Activated naive CD4-positive, alpha-beta T cell treated with anti-CD3 and anti-CD28 coated beads, Interleukin-2, amount 50 U/mL, for 16 hours (primary cell): ENCODE measurements around the gene ID4.

Experiments used
- DNase-seq: peaks from one replicate; pipeline ENCODE4 v3.0.0-alpha.2; 2020

Gene ID4, protein sequence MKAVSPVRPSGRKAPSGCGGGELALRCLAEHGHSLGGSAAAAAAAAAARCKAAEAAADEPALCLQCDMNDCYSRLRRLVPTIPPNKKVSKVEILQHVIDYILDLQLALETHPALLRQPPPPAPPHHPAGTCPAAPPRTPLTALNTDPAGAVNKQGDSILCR

DNA sequence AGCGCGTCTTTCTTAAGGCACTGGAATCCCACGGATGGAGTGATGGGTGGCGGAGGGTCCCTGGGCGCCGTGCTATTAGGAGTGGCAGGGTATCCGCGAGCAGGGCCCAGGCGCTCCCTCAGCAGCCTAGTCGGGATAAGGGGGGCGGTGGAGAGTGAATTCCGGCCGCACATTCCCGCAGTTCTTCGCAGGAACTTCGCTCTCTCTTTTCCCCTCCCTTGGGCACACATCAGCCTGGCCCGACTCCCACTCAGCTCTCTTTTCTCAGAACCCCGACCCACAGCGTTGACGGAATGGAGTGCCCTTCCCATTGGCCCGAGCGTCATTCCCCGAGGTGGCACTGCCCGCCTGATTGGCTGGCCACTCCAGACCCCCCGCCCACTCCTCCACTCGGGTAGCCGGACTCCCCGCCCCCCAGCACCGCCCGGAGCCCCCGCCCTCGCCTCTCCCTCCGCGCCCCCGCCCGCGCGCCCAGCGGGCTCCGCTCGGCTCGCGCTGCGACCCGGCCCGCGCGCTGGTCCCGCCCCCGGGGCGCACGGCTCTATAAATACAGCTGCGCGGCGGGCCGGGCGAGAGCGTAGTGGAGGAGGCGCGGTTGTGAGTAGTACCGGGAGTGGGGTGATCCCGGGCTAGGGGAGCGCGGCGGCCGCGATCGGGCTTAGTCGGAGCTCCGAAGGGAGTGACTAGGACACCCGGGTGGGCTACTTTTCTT is at the start of gene ID4:
Gene ID4, plus strand, starts transcription at position 572 of the 712 bp plus-strand sequence. CDS start 385 bp downstream, outside the sequence.
- no peak for DNase-seq

DNA sequence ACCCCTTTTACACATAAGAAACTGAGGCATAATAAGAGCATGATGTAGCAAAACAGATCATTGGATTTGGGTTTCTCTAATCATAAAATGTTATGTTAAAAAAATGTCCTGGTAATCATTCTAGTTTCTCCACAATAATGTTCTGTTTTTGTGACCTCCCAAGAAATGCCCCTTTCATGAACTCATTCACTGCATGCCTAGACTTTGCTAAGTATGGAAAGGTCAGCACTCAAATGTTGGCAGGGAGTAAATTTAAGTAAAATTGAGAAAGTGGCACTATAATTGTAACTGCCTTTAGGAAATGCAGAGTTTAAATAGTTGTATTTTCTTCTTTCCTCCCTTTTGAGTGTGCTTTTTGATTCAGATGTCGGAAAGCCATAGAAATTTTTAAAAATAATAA is 48.5 kb upstream of the ID4 start:
- DNase-seq, result no peak

- DNase-seq, result no peak
These were observed 47.9 kb upstream of the ID4 start for GRCh38 chr6:19789100-19789803.

DNA sequence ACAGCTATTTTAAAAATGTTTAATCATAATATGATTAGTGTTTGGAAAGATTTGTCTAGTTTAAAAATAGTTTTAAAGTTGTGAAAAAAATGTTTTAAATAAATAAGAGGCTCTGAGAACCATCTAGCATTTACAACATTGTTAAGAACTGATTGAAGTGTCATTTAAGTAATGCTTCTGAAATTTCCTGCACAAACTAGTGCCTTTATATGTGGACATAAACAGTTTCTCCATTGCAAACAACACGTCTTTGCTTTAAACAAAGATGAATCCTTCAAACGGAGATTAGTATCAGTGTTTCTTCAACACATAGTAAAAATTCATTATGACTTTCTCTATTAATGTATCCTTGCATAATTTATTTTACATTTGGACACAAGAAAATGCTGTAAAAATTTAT is 45.9 kb upstream of the ID4 start:
- no peak for DNase-seq

DNA sequence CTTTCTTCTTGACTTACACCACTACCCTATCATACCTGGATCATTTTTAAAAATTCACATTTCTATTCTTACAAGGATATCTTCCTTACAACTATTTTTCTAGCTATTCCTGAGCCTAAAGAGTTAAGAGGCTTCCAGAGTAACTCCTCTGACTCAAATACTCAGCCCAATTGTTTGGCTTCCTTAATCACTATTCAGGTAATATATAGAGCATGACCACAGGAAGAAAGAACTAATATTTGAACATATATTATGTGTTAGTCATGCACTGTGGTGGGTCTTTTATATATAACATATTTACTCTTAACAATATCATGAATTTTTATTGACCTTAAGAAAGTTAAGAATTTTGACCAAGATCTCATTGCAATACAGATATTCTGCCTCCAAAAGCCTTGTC is 42.0 kb upstream of the ID4 start:
- no peak for DNase-seq

GRCh38 chr6:19796452-19796851 is 40.7 kb upstream of the ID4 start:
- no peak for DNase-seq

DNA sequence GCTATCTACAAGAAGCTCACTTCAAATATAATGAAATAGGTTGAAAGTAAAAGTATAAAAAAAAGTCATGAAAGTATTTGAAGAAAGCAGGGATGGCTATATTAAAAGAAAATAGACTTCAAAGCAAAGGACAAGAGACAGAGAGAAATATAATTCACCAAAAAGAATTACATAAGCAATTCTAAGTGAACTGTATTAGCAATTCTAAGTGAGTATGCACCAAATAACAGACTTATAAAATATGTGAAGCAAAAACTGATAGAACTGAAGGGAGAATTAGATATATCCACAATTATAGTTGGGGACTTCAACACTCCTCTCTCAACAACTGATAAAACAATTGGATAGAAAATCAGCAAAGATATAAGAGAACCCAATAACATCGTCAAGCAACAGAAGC is 38.8 kb upstream of the ID4 start:
- DNase-seq, result no peak

- DNase-seq, result no peak
These were observed 34.5 kb upstream of the ID4 start for GRCh38 chr6:19802656-19803055.

DNA sequence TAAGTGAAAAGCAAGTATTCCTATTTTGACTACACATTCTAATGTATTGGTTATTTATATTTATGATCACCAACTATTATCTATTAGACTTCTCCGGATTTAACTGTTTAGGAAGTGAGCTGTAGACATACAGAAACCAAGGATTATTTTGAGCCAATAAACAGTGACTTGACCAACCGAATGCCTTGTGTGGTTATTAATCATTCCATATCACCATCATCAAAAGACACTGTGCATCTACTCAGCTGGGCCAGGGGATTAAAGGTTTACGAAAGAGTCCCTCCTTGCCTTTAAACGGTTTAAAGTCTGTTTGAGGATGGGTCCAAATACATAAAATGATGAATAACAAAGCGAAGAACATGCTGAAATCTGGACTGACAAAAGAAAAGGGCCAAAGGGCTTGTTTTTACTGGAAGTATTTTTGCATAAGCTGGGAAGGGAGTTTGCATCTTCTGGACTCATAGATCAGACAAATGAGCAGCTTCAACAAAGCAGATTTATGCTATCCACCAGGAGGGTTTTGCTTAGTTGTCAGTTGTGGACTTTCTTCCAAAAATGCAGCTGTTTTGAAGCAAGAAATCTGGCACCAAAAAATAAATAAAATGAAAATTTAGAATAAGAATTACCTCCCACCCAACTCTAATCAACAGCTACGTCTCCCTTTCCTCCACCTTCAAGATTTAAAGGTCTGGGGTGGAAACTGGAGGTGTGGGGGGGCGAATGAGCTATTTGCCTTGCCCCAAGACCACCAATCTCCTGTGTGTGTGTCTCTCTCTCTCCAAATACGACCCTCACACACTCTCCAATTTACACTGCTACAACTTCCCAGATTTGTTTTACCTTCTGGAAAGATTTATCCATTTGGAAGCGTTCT is 33.6 kb upstream of the ID4 start:
- DNase-seq, result no peak

- peak; percentile 31 for DNase-seq
These were observed 32.7 kb upstream of the ID4 start for GRCh38 chr6:19804205-19805128.

- no peak for DNase-seq
These were observed 32.1 kb upstream of the ID4 start for GRCh38 chr6:19805129-19805481.

- no peak for DNase-seq
These were observed 30.2 kb upstream of the ID4 start for GRCh38 chr6:19806971-19807396.

DNA sequence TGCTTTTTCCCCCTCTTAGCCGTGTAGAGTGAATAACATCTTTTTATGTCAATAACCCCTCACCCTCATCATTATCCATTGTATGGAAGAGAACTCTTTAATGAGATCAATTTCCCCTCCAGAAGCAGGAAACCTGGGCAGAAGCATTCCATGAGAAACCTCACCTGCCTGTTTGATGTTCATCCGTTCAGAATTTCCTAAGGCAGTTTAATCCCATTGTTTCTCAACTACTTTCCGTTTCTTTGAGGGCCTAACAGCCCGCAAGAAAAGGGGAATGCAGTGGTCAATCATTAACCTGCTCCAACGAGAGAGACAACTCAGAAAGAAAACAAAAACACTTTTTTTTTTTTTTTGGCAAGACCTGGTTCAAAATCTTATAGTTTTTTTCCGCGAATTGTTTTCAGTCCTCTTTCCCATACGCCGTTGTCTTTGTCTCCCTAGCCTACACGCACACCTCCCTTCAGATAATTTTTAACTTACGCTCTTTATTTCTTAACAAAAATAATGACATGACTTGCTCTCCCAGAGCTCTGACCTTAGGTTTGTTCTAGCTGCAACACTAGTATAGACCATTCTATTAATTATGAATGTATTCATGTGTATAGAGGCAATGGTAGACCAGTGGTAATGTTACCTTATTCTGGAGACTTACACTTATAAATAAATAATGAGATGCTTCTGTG is 25.6 kb upstream of the ID4 start:
- DNase-seq, result no peak

- no peak for DNase-seq
These were observed 24.6 kb upstream of the ID4 start for GRCh38 chr6:19812512-19813119.

GRCh38 chr6:19818805-19819204 is 18.4 kb upstream of the ID4 start:
- no peak for DNase-seq

- no peak for DNase-seq
These were observed 12.9 kb upstream of the ID4 start for GRCh38 chr6:19824058-19824807.

DNA sequence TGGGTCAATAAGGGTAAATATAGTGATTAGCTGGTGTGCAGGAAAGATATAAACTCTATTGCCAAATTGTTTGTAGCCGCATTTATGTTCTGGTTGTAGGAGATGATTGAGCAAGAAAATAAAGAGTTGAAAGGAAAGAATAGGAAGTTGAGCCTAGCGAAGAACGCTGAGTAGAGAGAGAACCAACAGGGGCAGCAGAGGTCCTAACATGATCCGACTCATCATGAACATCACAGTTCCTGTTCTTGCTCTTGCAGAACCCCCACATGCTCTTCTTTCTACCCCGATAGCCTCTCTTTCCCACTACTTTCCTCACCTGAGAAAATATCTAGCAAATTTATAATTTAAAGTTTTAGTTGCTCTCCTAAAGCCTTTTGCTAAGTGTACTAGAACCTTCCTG is 9.9 kb upstream of the ID4 start:
- DNase-seq, result no peak

DNA sequence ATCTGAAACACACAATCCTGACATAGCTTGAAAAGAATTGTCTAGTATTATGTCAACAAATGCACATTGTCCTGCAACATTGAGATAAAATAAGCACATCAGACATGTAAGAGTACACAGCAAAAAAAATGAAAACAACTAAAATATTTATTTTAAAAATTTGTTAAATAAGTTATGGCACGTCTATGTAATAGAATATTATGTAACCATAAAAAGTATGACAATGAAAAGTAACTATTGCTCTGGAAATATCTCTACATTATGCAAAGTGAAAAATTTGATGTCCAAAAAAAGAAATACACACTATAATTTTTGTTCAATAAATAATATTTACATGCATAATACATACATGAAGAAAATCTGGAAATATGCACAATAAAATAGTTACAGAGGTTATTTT is 9.3 kb upstream of the ID4 start:
- DNase-seq, result no peak

GRCh38 chr6:19830171-19830570 is 7.0 kb upstream of the ID4 start:
- DNase-seq, result no peak

DNA sequence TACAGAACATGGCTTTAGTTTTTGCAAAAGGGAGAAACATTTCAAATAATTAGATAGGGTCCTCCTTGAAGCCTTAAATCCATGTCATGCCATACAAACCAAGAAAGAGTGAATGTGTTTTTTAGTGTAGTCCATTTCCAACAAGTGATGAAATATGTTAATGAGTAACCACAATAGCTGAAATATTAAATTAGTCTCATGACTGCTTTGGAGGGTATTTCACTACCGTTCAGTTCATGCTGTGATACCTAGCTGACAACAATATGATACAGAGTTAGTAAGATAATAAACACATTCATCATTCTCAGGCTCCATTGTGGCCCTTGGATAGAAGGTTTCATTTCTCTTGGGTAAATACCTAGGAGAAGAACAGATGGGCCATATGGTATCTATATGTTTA is 5.8 kb upstream of the ID4 start:
- DNase-seq, result no peak
